Peyer's patch (tissue), 4 donors: ENCODE data around the gene CNTNAP4.

Experiments
- POLR2A ChIP-seq, 2 donors: fragments of 450-650 bp; IDR thresholded peaks; one replicate each; pipeline ENCODE4 v1.5.1; 2017; ENCODE audit warnings: antibody characterized with exemption in 2 of 2, mild to moderate bottlenecking in 2 of 2, moderate library complexity in 2 of 2
- TF ChIP-seq, protein P1 (sequence below), 6 experiments: fragments of 450-650 bp in 4 of 6; fragments of 200-600 bp in 2 of 6; sonication (generic) in 1 of 6; IDR thresholded peaks; one replicate each; pipeline ENCODE4 v1.5.1; 2017 to 2019; ENCODE audit warnings: antibody characterized with exemption in 6 of 6, mild to moderate bottlenecking in 3 of 6, moderate library complexity in 1 of 6

DNA sequence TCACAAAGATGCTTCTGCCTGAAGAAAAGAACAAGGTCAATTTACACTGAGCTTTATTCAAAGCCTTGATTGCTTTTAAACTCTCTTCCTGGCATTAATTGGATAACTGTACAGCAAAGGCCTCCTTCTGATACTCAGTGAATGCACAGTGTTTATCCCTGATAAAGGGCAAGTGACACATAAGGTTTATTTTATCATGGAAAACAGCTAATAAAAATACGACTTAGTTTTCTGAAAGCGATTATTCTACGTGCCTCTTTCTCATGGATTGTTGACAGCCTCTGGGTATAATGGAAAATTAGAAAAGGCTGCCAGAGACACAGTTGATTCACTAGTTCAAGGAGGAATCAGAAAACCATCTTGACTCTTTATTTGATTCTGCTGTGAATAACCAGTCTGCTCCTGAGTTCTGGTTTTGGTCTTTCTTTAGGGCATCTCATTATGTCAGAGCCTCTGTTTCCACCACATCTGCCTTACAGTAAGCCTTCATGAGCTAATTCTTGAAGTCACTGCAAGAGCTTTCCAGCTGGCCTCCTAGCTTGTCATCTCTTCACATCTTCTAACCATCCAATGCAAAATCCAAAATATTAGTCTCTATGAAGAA, 212.9 kb downstream of the CNTNAP4 start:
- TF ChIP-seq, protein P1, sequence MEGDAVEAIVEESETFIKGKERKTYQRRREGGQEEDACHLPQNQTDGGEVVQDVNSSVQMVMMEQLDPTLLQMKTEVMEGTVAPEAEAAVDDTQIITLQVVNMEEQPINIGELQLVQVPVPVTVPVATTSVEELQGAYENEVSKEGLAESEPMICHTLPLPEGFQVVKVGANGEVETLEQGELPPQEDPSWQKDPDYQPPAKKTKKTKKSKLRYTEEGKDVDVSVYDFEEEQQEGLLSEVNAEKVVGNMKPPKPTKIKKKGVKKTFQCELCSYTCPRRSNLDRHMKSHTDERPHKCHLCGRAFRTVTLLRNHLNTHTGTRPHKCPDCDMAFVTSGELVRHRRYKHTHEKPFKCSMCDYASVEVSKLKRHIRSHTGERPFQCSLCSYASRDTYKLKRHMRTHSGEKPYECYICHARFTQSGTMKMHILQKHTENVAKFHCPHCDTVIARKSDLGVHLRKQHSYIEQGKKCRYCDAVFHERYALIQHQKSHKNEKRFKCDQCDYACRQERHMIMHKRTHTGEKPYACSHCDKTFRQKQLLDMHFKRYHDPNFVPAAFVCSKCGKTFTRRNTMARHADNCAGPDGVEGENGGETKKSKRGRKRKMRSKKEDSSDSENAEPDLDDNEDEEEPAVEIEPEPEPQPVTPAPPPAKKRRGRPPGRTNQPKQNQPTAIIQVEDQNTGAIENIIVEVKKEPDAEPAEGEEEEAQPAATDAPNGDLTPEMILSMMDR (IDR thresholded peaks at IDR 0.05), result no peak
- no peak for TF ChIP-seq POLR2A (IDR thresholded peaks at IDR 0.05)
